Inflammatory macrophage treated with lipopolysaccharide for 4 hours (primary cell): ENCODE results near the gene PARD3B.

Source experiments
- DNase-seq: peaks from one replicate; pipeline ENCODE4 v3.0.0-alpha.2; 2020

Gene PARD3B

GRCh38 chr2:205032093-205032551, 486.8 kb downstream of the PARD3B start:
- DNase-seq: no peak

GRCh38 chr2:205033431-205033830, 488.2 kb downstream of the PARD3B start:
- DNase-seq: no peak

- no peak for DNase-seq
Observed at GRCh38 chr2:205034034-205034433, 488.8 kb downstream of the PARD3B start.

GRCh38 chr2:205040323-205040722, 495.0 kb downstream of the PARD3B start:
- DNase-seq: no peak

- no peak for DNase-seq
Observed at GRCh38 chr2:205041472-205042130, 496.3 kb downstream of the PARD3B start.

- DNase-seq: no peak
Observed at GRCh38 chr2:205043285-205043684, 498.0 kb downstream of the PARD3B start.

- DNase-seq: no peak
Observed at GRCh38 chr2:205045706-205046105, 500.4 kb downstream of the PARD3B start.

GRCh38 chr2:205047273-205047839, 502.1 kb downstream of the PARD3B start:
- no peak for DNase-seq

GRCh38 chr2:205051417-205051816, 506.1 kb downstream of the PARD3B start:
- no peak for DNase-seq

GRCh38 chr2:205052781-205053180, 507.5 kb downstream of the PARD3B start:
- no peak for DNase-seq

GRCh38 chr2:205053827-205054410, 508.6 kb downstream of the PARD3B start:
- no peak for DNase-seq

- no peak for DNase-seq
Observed at GRCh38 chr2:205054789-205055188, 509.5 kb downstream of the PARD3B start.

GRCh38 chr2:205055251-205055650, 510.0 kb downstream of the PARD3B start:
- no peak for DNase-seq

- no peak for DNase-seq
Observed at GRCh38 chr2:205056151-205056561, 510.9 kb downstream of the PARD3B start.

- DNase-seq: peak; percentile 55
Observed at GRCh38 chr2:205058409-205058808, 513.1 kb downstream of the PARD3B start.

- no peak for DNase-seq
Observed at GRCh38 chr2:205060269-205060668, 515.0 kb downstream of the PARD3B start.

GRCh38 chr2:205066081-205066480, 520.8 kb downstream of the PARD3B start:
- DNase-seq: no peak

- DNase-seq: no peak
Observed at GRCh38 chr2:205069928-205070327, 524.7 kb downstream of the PARD3B start.

GRCh38 chr2:205070889-205071288, 525.6 kb downstream of the PARD3B start:
- no peak for DNase-seq

GRCh38 chr2:205073433-205074020, 528.3 kb downstream of the PARD3B start:
- no peak for DNase-seq

- no peak for DNase-seq
Observed at GRCh38 chr2:205076405-205076804, 531.1 kb downstream of the PARD3B start.

- DNase-seq: no peak
Observed at GRCh38 chr2:205077159-205077558, 531.9 kb downstream of the PARD3B start.

GRCh38 chr2:205078762-205079161, 533.5 kb downstream of the PARD3B start:
- no peak for DNase-seq

- no peak for DNase-seq
Observed at GRCh38 chr2:205079173-205079572, 533.9 kb downstream of the PARD3B start.
